Thymus (tissue), 11 donors: Measurements from ENCODE around the gene OR2V2. TPM values are rescaled to one million over a fixed set of nuclear protein-coding genes. Genes with fewer than 3 reads are reported as not detected.
"Not testable (repeated sequence)": the region's sequence is repeated elsewhere in the genome, so short reads cannot be mapped to it uniquely, and the experiment has no call there.

ENCODE experiments used
- DNase-seq, 9 donors: peaks; one replicate each; pipeline ENCODE4 v3.0.0-alpha.2; 2013; ENCODE audit warnings: low spot score in 9 of 9, low read depth in 6 of 9, missing footprints in 1 of 9
- H3K27ac ChIP-seq, 2 donors: one replicate each; pipeline ENCODE4 v1.5.1; 2013; ENCODE audit warnings: control low read depth in 1 of 2, low read depth in 1 of 2, low read length in 1 of 2, mild to moderate bottlenecking in 1 of 2, moderate library complexity in 1 of 2
- H3K27me3 ChIP-seq, 2 donors: one replicate each; pipeline ENCODE4 v1.5.1; 2013; ENCODE audit warnings: low read length in 1 of 2; ENCODE audit not compliant: control insufficient read depth in 2 of 2, insufficient read depth in 1 of 2
- H3K36me3 ChIP-seq, 2 donors: one replicate each; pipeline ENCODE4 v1.5.1; 2013; ENCODE audit warnings: low read length in 1 of 2, mild to moderate bottlenecking in 1 of 2, moderate library complexity in 1 of 2; ENCODE audit not compliant: control insufficient read depth in 2 of 2, insufficient read depth in 2 of 2
- H3K4me1 ChIP-seq, 2 donors: one replicate each; pipeline ENCODE4 v1.5.1; 2013; ENCODE audit warnings: low read length in 2 of 2; ENCODE audit not compliant: control insufficient read depth in 2 of 2, insufficient read depth in 2 of 2
- H3K4me3 ChIP-seq, 2 donors: one replicate each; pipeline ENCODE4 v1.5.1; 2013; ENCODE audit warnings: low read length in 2 of 2, control low read depth in 1 of 2, mild to moderate bottlenecking in 1 of 2
- H3K9me3 ChIP-seq, 2 donors: one replicate each; pipeline ENCODE4 v1.5.1; 2013; ENCODE audit warnings: low read length in 1 of 2, mild to moderate bottlenecking in 1 of 2; ENCODE audit not compliant: control insufficient read depth in 2 of 2, insufficient read depth in 1 of 2
- WGBS: extraction: QIAGEN DNeasy Blood & Tissue Kit; methylation state at CpG from one replicate; pipeline ENCODE4 v1.1.7; 2013; 5-methylcytosine and 5-hydroxymethylcytosine counted together
- polyA plus RNA-seq: library from polyadenylated mRNA; stranded (reverse); fragments of 200-250 nt; gene quantifications from one replicate; pipeline ENCODE4 v1.2.3, GENCODE V29; 2013
- total RNA-seq: library from RNA; stranded (reverse); fragments of 120-200 nt; gene quantifications from one replicate; pipeline ENCODE4 v1.2.4, GENCODE V29; 2013
- donor health status: healthy.

Gene OR2V2
- total and polyA plus RNA-seq, 2 donors, result under 0.01 to 0.05 TPM

- Histone ChIP-seq H3K4me1 (peaks cover 0 to 12% of the 10 kb centered on the region in 2 donors), H3K4me3 (no peak overlapping the region), H3K36me3 (no peaks in the 10 kb centered on the region), H3K9me3 (no peaks in the 10 kb centered on the region), H3K27ac (no peak overlapping the region), H3K27me3 (peaks cover 0 to 6% of the 10 kb centered on the region in 2 donors)
- DNase-seq, result no peak
- WGBS, result 81% methylated on average over 9 of the region's 9 CpGs
Observed at GRCh38 chr5:181152406-181152805, 5.0 kb downstream of the OR2V2 start.

- no peak for DNase-seq
- Histone ChIP-seq H3K36me3 (no peaks in the 10 kb centered on the region), H3K27ac (no peak overlapping the region), H3K27me3 (peaks cover 0 to 2% of the 10 kb centered on the region in 2 donors), H3K9me3 (no peaks in the 10 kb centered on the region), H3K4me3 (no peak overlapping the region), H3K4me1 (peaks cover 0 to 9% of the 10 kb centered on the region in 2 donors)
- 68% methylated on average over 5 of the region's 5 CpGs for WGBS
Observed at GRCh38 chr5:181153814-181154213, 6.4 kb downstream of the OR2V2 start.

- peaks cover 0 to 4% of the 10 kb centered on the region in 2 donors for H3K4me1 ChIP-seq
- no peak overlapping the region for H3K4me3 ChIP-seq
- no peak for DNase-seq
- H3K36me3 ChIP-seq, result no peaks in the 10 kb centered on the region
- H3K9me3 ChIP-seq, result no peaks in the 10 kb centered on the region
- 58% methylated on average over 3 of the region's 3 CpGs for WGBS
- peaks cover 0 to 3% of the 10 kb centered on the region in 2 donors for H3K27me3 ChIP-seq
- peak overlapping the region in 1 of 2 donors; percentile 49 for H3K27ac ChIP-seq
Observed at GRCh38 chr5:181156758-181157157, 9.4 kb downstream of the OR2V2 start.

GRCh38 chr5:181158869-181159268, 11.5 kb downstream of the OR2V2 start:
- H3K27ac ChIP-seq, result no peak overlapping the region
- DNase-seq, result no peak
- peaks cover 0 to 4% of the 10 kb centered on the region in 2 donors for H3K4me1 ChIP-seq
- no peaks in the 10 kb centered on the region for H3K9me3 ChIP-seq
- no peaks in the 10 kb centered on the region for H3K36me3 ChIP-seq
- 98% methylated on average over 3 of the region's 3 CpGs for WGBS
- peaks cover 5 to 21% of the 10 kb centered on the region in 2 donors for H3K27me3 ChIP-seq
- no peak overlapping the region for H3K4me3 ChIP-seq

- Histone ChIP-seq H3K4me1 (peaks cover 0 to 4% of the 10 kb centered on the region in 2 donors), H3K36me3 (no peaks in the 10 kb centered on the region), H3K9me3 (peaks cover 0 to 4% of the 10 kb centered on the region in 2 donors), H3K27ac (no peak overlapping the region), H3K27me3 (peaks cover 5 to 26% of the 10 kb centered on the region in 2 donors), H3K4me3 (no peak overlapping the region)
- DNase-seq, result peak; percentile 59 to 89 (median 77)
- 60% methylated on average over 20 of the region's 20 CpGs for WGBS
Observed at GRCh38 chr5:181159286-181160151, 12.1 kb downstream of the OR2V2 start.

GRCh38 chr5:181160152-181160754, 12.9 kb downstream of the OR2V2 start:
- peak in 1 of 9 donors; percentile 33 for DNase-seq
- 65% methylated on average over 21 of the region's 21 CpGs for WGBS
- Histone ChIP-seq H3K27ac (peak overlapping the region; percentile 4 to 31), H3K9me3 (peaks cover 0 to 7% of the 10 kb centered on the region in 2 donors), H3K4me3 (no peak overlapping the region), H3K36me3 (no peaks in the 10 kb centered on the region), H3K4me1 (peaks cover 0 to 4% of the 10 kb centered on the region in 2 donors), H3K27me3 (peaks cover 5 to 33% of the 10 kb centered on the region in 2 donors)

- H3K9me3 ChIP-seq, H3K36me3 ChIP-seq, H3K27ac ChIP-seq, DNase-seq, H3K4me3 ChIP-seq, H3K4me1 ChIP-seq: not testable (repeated sequence)
- peaks cover 5 to 40% of the 10 kb centered on the region in 2 donors for H3K27me3 ChIP-seq
- WGBS, result 17% methylated on average over 25 of the region's 48 CpGs
Observed at GRCh38 chr5:181160755-181161533, 13.6 kb downstream of the OR2V2 start.

- DNase-seq, result no peak
- H3K27ac ChIP-seq, result no peak overlapping the region
- 88% methylated on average over 4 of the region's 4 CpGs for WGBS
- no peaks in the 10 kb centered on the region for H3K36me3 ChIP-seq
- H3K9me3 ChIP-seq, result peaks cover 0 to 7% of the 10 kb centered on the region in 2 donors
- peaks cover 0 to 4% of the 10 kb centered on the region in 2 donors for H3K4me1 ChIP-seq
- H3K27me3 ChIP-seq, result peaks cover 5 to 47% of the 10 kb centered on the region in 2 donors
- H3K4me3 ChIP-seq, result no peak overlapping the region
Observed at GRCh38 chr5:181161534-181162175, 14.3 kb downstream of the OR2V2 start.
